CD14-positive monocyte (primary cell): ENCODE data around the gene CDC42BPB. TPM values are rescaled to one million over a fixed set of nuclear protein-coding genes. Genes with fewer than 3 reads are reported as not detected.

ENCODE experiments used
- DNase-seq, 3 donors: peaks; one replicate each; pipeline ENCODE4 v3.0.0-alpha.2; 2011 to 2022
- H2AFZ ChIP-seq: 2 replicates; pipeline ENCODE4 v1.6.0; 2012; ENCODE audit warnings: mild to moderate bottlenecking, low read depth, low read length, inconsistent platforms; ENCODE audit not compliant: insufficient read depth, poor library complexity, severe bottlenecking
- H3K27ac ChIP-seq, 2 donors: 1 replicate in 1 of 2; 2 replicates in 1 of 2; pipeline ENCODE4 v1.5.1; 2012 to 2013; ENCODE audit warnings: low read length in 2 of 2, control low read depth in 1 of 2, inconsistent platforms in 1 of 2, low read depth in 1 of 2, mild to moderate bottlenecking in 1 of 2
- H3K27me3 ChIP-seq, 2 donors: one replicate each; pipeline versions ENCODE4 v1.6.0 to v1.6.1; 2011 to 2013; ENCODE audit warnings: low read length in 2 of 2; ENCODE audit not compliant: control insufficient read depth in 2 of 2, insufficient read depth in 2 of 2
- H3K36me3 ChIP-seq, 2 donors: replicated peaks in 1 of 2; 1 replicate in 1 of 2; 2 replicates in 1 of 2; pipeline versions ENCODE4 v1.5.1 to v1.6.1; 2012 to 2013; ENCODE audit warnings: low read length in 2 of 2, control low read depth in 1 of 2, inconsistent platforms in 1 of 2, mild to moderate bottlenecking in 1 of 2; ENCODE audit not compliant: insufficient read depth in 2 of 2, control insufficient read depth in 1 of 2
- H3K4me1 ChIP-seq, 2 donors: 1 replicate in 1 of 2; 2 replicates in 1 of 2; pipeline versions ENCODE4 v1.5.1 to v1.6.1; 2012 to 2013; ENCODE audit warnings: low read length in 2 of 2, control low read depth in 1 of 2, inconsistent platforms in 1 of 2, mild to moderate bottlenecking in 1 of 2, moderate library complexity in 1 of 2; ENCODE audit not compliant: insufficient read depth in 2 of 2, control insufficient read depth in 1 of 2
- H3K4me2 ChIP-seq: replicated peaks from 2 replicates; pipeline ENCODE3; 2012; ENCODE audit warnings: low read length, moderate library complexity, mild to moderate bottlenecking; ENCODE audit not compliant: poor library complexity, severe bottlenecking; ENCODE audit errors: extremely low read depth
- H3K4me3 ChIP-seq, 3 experiments: fragments of 200-600 bp in 1 of 3; sonication (generic) in 1 of 3; replicated peaks in 1 of 3; 1 replicate in 2 of 3; 2 replicates in 1 of 3; pipeline ENCODE4 v1.5.1; 2011 to 2013; ENCODE audit warnings: low read length in 3 of 3, mild to moderate bottlenecking in 3 of 3, control low read depth in 2 of 3, low read depth in 2 of 3, inconsistent platforms in 1 of 3, moderate library complexity in 1 of 3
- H3K79me2 ChIP-seq: 2 replicates; pipeline ENCODE4 v1.6.0; 2012; ENCODE audit warnings: mild to moderate bottlenecking, control low read depth, inconsistent platforms, low read length, moderate library complexity; ENCODE audit not compliant: insufficient read depth
- H3K9ac ChIP-seq: 2 replicates; pipeline ENCODE4 v1.6.0; 2017; ENCODE audit warnings: low read length, mild to moderate bottlenecking; ENCODE audit not compliant: insufficient read depth, poor library complexity, severe bottlenecking
- H3K9me3 ChIP-seq, 2 donors: replicated peaks in 1 of 2; 1 replicate in 1 of 2; 2 replicates in 1 of 2; pipeline versions ENCODE4 v1.5.1 to v1.6.1; 2012 to 2013; ENCODE audit warnings: low read length in 2 of 2, control low read depth in 1 of 2; ENCODE audit not compliant: control insufficient read depth in 1 of 2, insufficient read depth in 1 of 2
- H4K20me1 ChIP-seq: 2 replicates; pipeline ENCODE4 v1.6.0; 2012; ENCODE audit warnings: mild to moderate bottlenecking, low read length, control low read depth, moderate library complexity; ENCODE audit not compliant: insufficient read depth
- H3K27ac Mint-ChIP-seq, 7 donors: one replicate each; pipeline ENCODE4 v1.8.0; 2020; ENCODE audit warnings: mild to moderate bottlenecking in 7 of 7, mixed read lengths in 7 of 7, moderate library complexity in 6 of 7, inconsistent platforms in 2 of 7
- H3K27me3 Mint-ChIP-seq, 3 donors: one replicate each; pipeline ENCODE4 v1.8.0; 2021 to 2022; ENCODE audit warnings: low read depth in 3 of 3, mild to moderate bottlenecking in 3 of 3, mixed read lengths in 3 of 3, moderate library complexity in 3 of 3, inconsistent platforms in 1 of 3
- H3K36me3 Mint-ChIP-seq, 2 donors: one replicate each; pipeline ENCODE4 v1.8.0; 2020; ENCODE audit warnings: mixed read lengths in 2 of 2, inconsistent platforms in 1 of 2, mild to moderate bottlenecking in 1 of 2
- H3K4me1 Mint-ChIP-seq: one replicate; pipeline ENCODE4 v1.8.0; 2020; ENCODE audit warnings: mild to moderate bottlenecking, mixed read lengths
- H3K4me3 Mint-ChIP-seq, 2 donors: one replicate each; pipeline ENCODE4 v1.8.0; 2020; ENCODE audit warnings: mild to moderate bottlenecking in 2 of 2, mixed read lengths in 2 of 2, moderate library complexity in 1 of 2
- H3K9me3 Mint-ChIP-seq, 7 donors: one replicate each; pipeline ENCODE4 v1.8.0; 2020 to 2022; ENCODE audit warnings: mixed read lengths in 7 of 7, mild to moderate bottlenecking in 6 of 7, moderate library complexity in 6 of 7, inconsistent platforms in 2 of 7
- CTCF ChIP-seq: fragments of 200-600 bp; IDR thresholded peaks from one replicate; pipeline ENCODE4 v1.8.0; 2022; ENCODE audit warnings: antibody characterized with exemption, mild to moderate bottlenecking
- WGBS: methylation state at CpG from one replicate; pipeline ENCODE4 v1.1.5; 2013; ENCODE audit warnings: missing lambda C conversion rate; ENCODE audit not compliant: insufficient coverage; 5-methylcytosine and 5-hydroxymethylcytosine counted together
- intact Hi-C, 2 donors: fragments of 100-400 bp; cut with micrococcal nuclease; formaldehyde crosslinking; loops; one replicate each; pipeline versions ENCODE4 v1.15.0 to v1.15.1; 2023
- polyA plus RNA-seq, 3 donors: library from polyadenylated mRNA; depleted of rRNA in 1 of 3; unstranded in 2 of 3; stranded (reverse) in 1 of 3; fragments of 300-500 nt in 2 of 3; fragments of >200 nt in 1 of 3; fragmentation: Illumina TruSeq in 2 of 3; gene quantifications; 1 replicate in 2 of 3; 2 replicates in 1 of 3; pipeline ENCODE4 v1.2.3, GENCODE V29; 2012 to 2021

The CDC42BPB gene
- polyA plus RNA-seq, 3 donors = 0.25 to 19.0 (median 0.60) TPM

DNA sequence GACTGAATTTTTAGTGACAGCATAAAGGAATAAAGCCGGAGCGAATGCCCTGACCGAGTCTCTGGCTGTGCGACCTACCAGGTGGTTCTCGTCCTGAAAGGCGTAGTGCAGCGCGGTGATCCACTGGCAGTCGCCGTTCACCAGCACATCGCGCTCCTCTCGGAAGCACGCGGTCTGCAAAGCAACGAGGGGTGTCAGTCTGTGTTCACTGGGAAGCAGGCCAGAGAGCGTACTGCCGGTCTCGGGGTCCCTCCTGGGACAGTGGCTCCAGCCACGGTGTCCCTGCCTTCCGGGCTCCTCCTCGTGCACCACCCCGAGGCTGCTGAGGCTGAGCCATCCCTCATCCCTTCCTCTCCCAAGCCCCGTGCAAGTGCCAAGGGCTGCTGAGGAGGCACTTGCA lies 53.5 kb downstream of the CDC42BPB start:
- Histone ChIP-seq H4K20me1 (peaks cover 8% of the 10 kb centered on the region), H3K4me3 (no peak overlapping the region), H3K27ac (no peak overlapping the region), H3K79me2 (no peaks in the 10 kb centered on the region), H3K4me1 (no peaks in the 10 kb centered on the region), H3K27me3 (no peaks in the 10 kb centered on the region), H2AFZ (no peak overlapping the region), H3K36me3 (peaks cover 0 to 30% of the 10 kb centered on the region in 2 donors), H3K4me2 (no peak overlapping the region), H3K9me3 (no peaks in the 10 kb centered on the region), H3K9ac (no peak overlapping the region)
- no peak for DNase-seq
- no peak overlapping the region for H3K27ac Mint-ChIP-seq
- no peak for TF ChIP-seq CTCF
- no peak overlapping the region for H3K4me3 Mint-ChIP-seq
- 98% methylated on average over 24 of the region's 24 CpGs for WGBS
- peaks cover 0 to 3% (median 3%) of the 10 kb centered on the region in 3 donors for H3K27me3 Mint-ChIP-seq
- H3K4me1 Mint-ChIP-seq = no peaks in the 10 kb centered on the region
- H3K36me3 Mint-ChIP-seq = peaks cover 35 to 49% of the 10 kb centered on the region in 2 donors
- intact Hi-C loops = no loop called here
- H3K9me3 Mint-ChIP-seq = peaks cover 0 to 5% (median 0%) of the 10 kb centered on the region in 7 donors

GRCh38 chr14:103003351-103003615 lies 54.1 kb downstream of the CDC42BPB start:
- 95% methylated on average over 11 of the region's 14 CpGs for WGBS
- Mint-ChIP-seq H3K4me3 (no peak overlapping the region), H3K36me3 (peaks cover 37 to 51% of the 10 kb centered on the region in 2 donors), H3K4me1 (no peaks in the 10 kb centered on the region), H3K9me3 (peaks cover 0 to 5% (median 0%) of the 10 kb centered on the region in 7 donors), H3K27ac (no peak overlapping the region), H3K27me3 (peaks cover 0 to 3% (median 3%) of the 10 kb centered on the region in 3 donors)
- Histone ChIP-seq H3K4me1 (no peaks in the 10 kb centered on the region), H3K9me3 (no peaks in the 10 kb centered on the region), H4K20me1 (peaks cover 5% of the 10 kb centered on the region), H3K27me3 (no peaks in the 10 kb centered on the region), H3K27ac (no peak overlapping the region), H3K4me3 (no peak overlapping the region), H3K4me2 (no peak overlapping the region), H3K79me2 (no peaks in the 10 kb centered on the region), H3K36me3 (peaks cover 0 to 27% of the 10 kb centered on the region in 2 donors), H3K9ac (no peak overlapping the region), H2AFZ (no peak overlapping the region)
- no peak for DNase-seq
- no peak for TF ChIP-seq CTCF
- intact Hi-C loops = no loop called here
